Thyroid gland (tissue), 4 donors: ENCODE results near the gene ARL2BP.

Experiments used
- POLR2A ChIP-seq, 2 donors: fragments of 450-650 bp; IDR thresholded peaks; one replicate each; pipeline ENCODE4 v1.6.1; 2017; ENCODE audit warnings: antibody characterized with exemption in 2 of 2, mild to moderate bottlenecking in 2 of 2, moderate library complexity in 1 of 2
- TF ChIP-seq, protein P1 (sequence below), 6 experiments: fragments of 200-600 bp in 3 of 6; fragments of 450-650 bp in 3 of 6; sonication (generic) in 3 of 6; IDR thresholded peaks; one replicate each; pipeline ENCODE4 v1.5.1; 2016 to 2019; ENCODE audit warnings: antibody characterized with exemption in 6 of 6, mild to moderate bottlenecking in 2 of 6, inconsistent platforms in 1 of 6, moderate library complexity in 1 of 6

DNA sequence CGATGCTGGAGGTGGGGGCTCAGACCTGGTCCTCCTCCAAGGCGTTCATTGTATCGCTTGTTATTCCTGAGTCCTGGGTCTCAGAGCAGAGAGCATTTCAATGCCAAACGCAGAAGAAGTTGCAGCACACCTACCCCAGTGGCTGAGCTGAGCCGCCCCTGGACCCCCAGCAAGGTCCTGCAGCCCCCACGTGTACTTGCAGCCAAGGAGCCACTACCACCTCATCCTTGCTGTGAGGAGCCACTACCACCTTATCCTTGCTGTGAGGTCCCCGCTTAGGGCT lies 25.9 kb downstream of the ARL2BP start:
- TF ChIP-seq, protein P1, sequence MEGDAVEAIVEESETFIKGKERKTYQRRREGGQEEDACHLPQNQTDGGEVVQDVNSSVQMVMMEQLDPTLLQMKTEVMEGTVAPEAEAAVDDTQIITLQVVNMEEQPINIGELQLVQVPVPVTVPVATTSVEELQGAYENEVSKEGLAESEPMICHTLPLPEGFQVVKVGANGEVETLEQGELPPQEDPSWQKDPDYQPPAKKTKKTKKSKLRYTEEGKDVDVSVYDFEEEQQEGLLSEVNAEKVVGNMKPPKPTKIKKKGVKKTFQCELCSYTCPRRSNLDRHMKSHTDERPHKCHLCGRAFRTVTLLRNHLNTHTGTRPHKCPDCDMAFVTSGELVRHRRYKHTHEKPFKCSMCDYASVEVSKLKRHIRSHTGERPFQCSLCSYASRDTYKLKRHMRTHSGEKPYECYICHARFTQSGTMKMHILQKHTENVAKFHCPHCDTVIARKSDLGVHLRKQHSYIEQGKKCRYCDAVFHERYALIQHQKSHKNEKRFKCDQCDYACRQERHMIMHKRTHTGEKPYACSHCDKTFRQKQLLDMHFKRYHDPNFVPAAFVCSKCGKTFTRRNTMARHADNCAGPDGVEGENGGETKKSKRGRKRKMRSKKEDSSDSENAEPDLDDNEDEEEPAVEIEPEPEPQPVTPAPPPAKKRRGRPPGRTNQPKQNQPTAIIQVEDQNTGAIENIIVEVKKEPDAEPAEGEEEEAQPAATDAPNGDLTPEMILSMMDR (IDR thresholded peaks at IDR 0.05) = no peak
- no peak for TF ChIP-seq POLR2A (IDR thresholded peaks at IDR 0.05)
